Measurements from ENCODE around the gene SEMA4C. TPM values are rescaled to one million over a fixed set of nuclear protein-coding genes. Genes with fewer than 3 reads are reported as not detected.

SEMA4C gene
- polyA plus RNA-seq, 1 donor (not counting 4 experiments of a cell fraction or from before 2014, with no cell fraction given): 7.5 TPM

DNA sequence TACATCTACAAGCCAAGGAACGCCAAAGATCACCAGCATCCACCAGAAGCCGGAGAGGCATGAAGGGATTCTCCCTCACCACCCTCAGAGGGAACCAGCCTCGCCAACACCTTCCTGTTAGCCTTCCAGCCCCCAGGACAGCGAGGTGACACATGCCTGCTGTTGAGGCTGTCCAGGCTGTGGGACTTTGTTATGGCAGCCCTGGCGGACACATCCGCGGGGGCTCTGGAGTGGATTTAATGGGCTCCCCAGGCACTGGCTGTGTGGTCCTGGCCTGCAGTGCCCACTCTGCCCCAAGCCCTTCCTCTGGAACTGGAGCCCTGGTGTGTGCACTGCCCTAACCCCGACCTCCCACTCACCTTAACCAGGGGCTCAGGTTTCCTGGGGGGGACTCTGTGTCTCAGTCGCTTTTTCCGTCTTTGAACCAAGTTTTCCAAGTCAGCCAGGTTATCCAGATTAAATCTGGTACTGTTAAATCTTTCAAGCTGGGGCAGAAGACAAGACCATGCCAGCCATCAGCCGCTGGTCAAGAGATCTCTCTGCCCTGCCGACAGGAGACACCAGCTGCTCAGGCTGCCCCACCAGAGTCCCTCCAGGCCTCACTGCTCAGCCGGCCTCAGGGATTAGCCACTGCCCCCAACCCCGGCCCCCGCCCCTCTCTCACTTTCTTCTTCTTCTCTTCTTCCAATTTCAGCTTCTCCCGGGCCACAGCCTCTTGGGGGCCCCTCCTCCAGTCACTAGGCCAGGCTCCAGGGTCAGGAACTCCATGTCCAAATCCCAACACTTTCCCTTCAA, 28.0 kb downstream of the SEMA4C start:
- Histone ChIP-seq H3K27ac (ENCODE audit: control insufficient read depth, insufficient read depth, low read length) (no peak overlapping the region), H3K4me1 (ENCODE audit: control insufficient read depth, extremely low read depth, insufficient read depth, low read length) (no peaks in the 10 kb centered on the region), H3K4me3 (ENCODE audit: control insufficient read depth in 2 of 3, extremely low read depth in 1 of 3, insufficient read depth in 2 of 3, low read depth in 1 of 3, low read length in 3 of 3) (no peak overlapping the region), H3K79me2 (ENCODE audit: control insufficient read depth, insufficient read depth, low read length) (no peaks in the 10 kb centered on the region), H3K36me3 (ENCODE audit: control insufficient read depth in 2 of 2, extremely low read depth in 1 of 2, insufficient read depth in 2 of 2, low read length in 2 of 2) (peaks cover 0 to 2% of the 10 kb centered on the region in 2 experiments), H3K27me3 (ENCODE audit: control insufficient read depth, extremely low read depth, insufficient read depth, low read length) (no peaks in the 10 kb centered on the region), H3K9me1 (ENCODE audit: control insufficient read depth, extremely low read depth, insufficient read depth, low read length) (no peaks in the 10 kb centered on the region), H4K20me1 (ENCODE audit: control insufficient read depth, extremely low read depth, insufficient read depth, low read length) (peaks cover 3% of the 10 kb centered on the region), H3K4me2 (ENCODE audit: control insufficient read depth, extremely low read depth, insufficient read depth, low read depth, low read length) (no peak overlapping the region), H3K9me3 (ENCODE audit: control insufficient read depth, low read depth, low read length) (no peaks in the 10 kb centered on the region), H3K9ac (ENCODE audit: control insufficient read depth, extremely low read depth, insufficient read depth, low read length) (no peak overlapping the region), H2AFZ (ENCODE audit: control insufficient read depth, low read length) (no peak overlapping the region)
- dilution Hi-C loops (cut with MboI; ENCODE audit: extremely low pct_ligation_motif_present, low sequenced_read_pairs): no loop called here
- no peak for FAIRE-seq
- no peak for DNase-seq (ENCODE audit: low read depth, low spot score)
- TF ChIP-seq, protein P1, sequence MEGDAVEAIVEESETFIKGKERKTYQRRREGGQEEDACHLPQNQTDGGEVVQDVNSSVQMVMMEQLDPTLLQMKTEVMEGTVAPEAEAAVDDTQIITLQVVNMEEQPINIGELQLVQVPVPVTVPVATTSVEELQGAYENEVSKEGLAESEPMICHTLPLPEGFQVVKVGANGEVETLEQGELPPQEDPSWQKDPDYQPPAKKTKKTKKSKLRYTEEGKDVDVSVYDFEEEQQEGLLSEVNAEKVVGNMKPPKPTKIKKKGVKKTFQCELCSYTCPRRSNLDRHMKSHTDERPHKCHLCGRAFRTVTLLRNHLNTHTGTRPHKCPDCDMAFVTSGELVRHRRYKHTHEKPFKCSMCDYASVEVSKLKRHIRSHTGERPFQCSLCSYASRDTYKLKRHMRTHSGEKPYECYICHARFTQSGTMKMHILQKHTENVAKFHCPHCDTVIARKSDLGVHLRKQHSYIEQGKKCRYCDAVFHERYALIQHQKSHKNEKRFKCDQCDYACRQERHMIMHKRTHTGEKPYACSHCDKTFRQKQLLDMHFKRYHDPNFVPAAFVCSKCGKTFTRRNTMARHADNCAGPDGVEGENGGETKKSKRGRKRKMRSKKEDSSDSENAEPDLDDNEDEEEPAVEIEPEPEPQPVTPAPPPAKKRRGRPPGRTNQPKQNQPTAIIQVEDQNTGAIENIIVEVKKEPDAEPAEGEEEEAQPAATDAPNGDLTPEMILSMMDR (optimal IDR thresholded peaks at IDR 0.05 in 1 of 3, IDR thresholded peaks at IDR 0.05 in 1 of 3, conservative IDR thresholded peaks at IDR 0.05 in 1 of 3; ENCODE audit: extremely low read depth in 1 of 3, insufficient read depth in 2 of 3, low read length in 3 of 3): no peak
- no peak for TF ChIP-seq EZH2 (IDR thresholded peaks at IDR 0.05; ENCODE audit: low read length)

DNA sequence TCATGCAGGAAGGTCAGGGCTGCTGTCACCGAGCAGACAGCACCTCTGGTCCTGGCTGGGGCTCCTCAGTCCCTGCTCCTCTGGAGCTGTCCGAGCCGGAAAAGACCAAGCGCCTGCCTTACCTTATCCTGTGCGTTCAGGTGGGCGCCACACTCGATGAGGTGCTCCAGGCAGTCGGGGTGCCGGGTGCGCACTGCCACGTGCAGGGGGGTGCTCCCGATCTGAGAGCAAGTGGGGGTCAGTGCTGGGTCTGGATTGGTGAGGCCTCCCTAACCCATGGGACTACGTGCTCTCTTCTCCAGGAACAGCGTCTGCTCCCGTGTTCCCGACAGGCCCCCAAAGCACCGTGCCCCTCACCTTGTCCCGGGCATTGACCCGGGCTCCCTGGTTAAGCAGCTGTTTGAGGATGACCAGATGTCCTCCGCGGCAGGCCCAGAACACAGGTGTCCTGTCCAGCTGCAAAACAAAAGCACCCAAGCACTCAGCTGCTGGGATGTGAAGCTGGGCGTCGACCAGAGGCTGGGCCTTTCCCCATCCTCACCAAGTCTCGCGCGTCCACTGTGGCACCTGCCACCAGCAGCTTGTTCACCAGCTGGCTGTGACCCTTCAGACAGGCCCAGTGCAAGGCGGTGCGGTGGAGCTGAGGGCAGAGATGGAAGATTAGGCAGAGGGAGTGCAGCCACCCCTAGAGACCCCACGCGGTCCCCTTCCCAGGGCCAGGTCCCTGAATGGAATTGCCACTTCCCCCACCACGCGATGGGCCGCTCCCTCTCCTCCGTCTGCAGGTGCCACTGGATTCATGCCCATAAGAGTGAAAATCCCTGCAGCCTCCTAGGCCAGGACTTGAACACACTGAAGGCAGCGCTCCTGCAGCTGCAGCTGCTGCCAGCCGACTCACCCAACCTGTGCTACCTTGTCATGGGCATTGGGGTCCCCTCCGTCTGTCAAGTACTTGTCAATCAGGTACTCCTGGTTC, 29.7 kb downstream of the SEMA4C start:
- H3K27ac ChIP-seq (ENCODE audit: control insufficient read depth, insufficient read depth, low read length): no peak overlapping the region
- no peaks in the 10 kb centered on the region for H3K9me1 ChIP-seq (ENCODE audit: control insufficient read depth, extremely low read depth, insufficient read depth, low read length)
- DNase-seq (ENCODE audit: low read depth, low spot score) (no peak), FAIRE-seq (no peak)
- TF ChIP-seq, protein P1 (optimal IDR thresholded peaks at IDR 0.05 in 1 of 3, IDR thresholded peaks at IDR 0.05 in 1 of 3, conservative IDR thresholded peaks at IDR 0.05 in 1 of 3; ENCODE audit: extremely low read depth in 1 of 3, insufficient read depth in 2 of 3, low read length in 3 of 3): no peak
- TF ChIP-seq EZH2 (IDR thresholded peaks at IDR 0.05; ENCODE audit: low read length): no peak
- H4K20me1 ChIP-seq (ENCODE audit: control insufficient read depth, extremely low read depth, insufficient read depth, low read length): peaks cover 3% of the 10 kb centered on the region
- H3K4me3 ChIP-seq (ENCODE audit: control insufficient read depth in 2 of 3, extremely low read depth in 1 of 3, insufficient read depth in 2 of 3, low read depth in 1 of 3, low read length in 3 of 3): no peak overlapping the region
- H3K36me3 ChIP-seq (ENCODE audit: control insufficient read depth in 2 of 2, extremely low read depth in 1 of 2, insufficient read depth in 2 of 2, low read length in 2 of 2): peaks cover 0 to 2% of the 10 kb centered on the region in 2 experiments
- H3K27me3 ChIP-seq (ENCODE audit: control insufficient read depth, extremely low read depth, insufficient read depth, low read length): no peaks in the 10 kb centered on the region
- no peak overlapping the region for H2AFZ ChIP-seq (ENCODE audit: control insufficient read depth, low read length)
- no peak overlapping the region for H3K9ac ChIP-seq (ENCODE audit: control insufficient read depth, extremely low read depth, insufficient read depth, low read length)
- H3K79me2 ChIP-seq (ENCODE audit: control insufficient read depth, insufficient read depth, low read length): no peaks in the 10 kb centered on the region
- no peak overlapping the region for H3K4me2 ChIP-seq (ENCODE audit: control insufficient read depth, extremely low read depth, insufficient read depth, low read depth, low read length)
- H3K9me3 ChIP-seq (ENCODE audit: control insufficient read depth, low read depth, low read length): no peaks in the 10 kb centered on the region
- dilution Hi-C loops (cut with MboI; ENCODE audit: extremely low pct_ligation_motif_present, low sequenced_read_pairs): no loop called here
- no peaks in the 10 kb centered on the region for H3K4me1 ChIP-seq (ENCODE audit: control insufficient read depth, extremely low read depth, insufficient read depth, low read length)
